ENCODE data around the gene ARRDC1.

ARRDC1 gene

GRCh38 chr9:137658781-137659180, 53.3 kb downstream of the ARRDC1 start:
- Histone ChIP-seq H3K4me3 (no peak overlapping the region), H3K27me3 (no peaks in the 10 kb centered on the region), H3K4me1 (peaks cover 16 to 46% (median 37%) of the 10 kb centered on the region in 10 experiments), H4K20me1 (peaks cover 88 to 99% (median 97%) of the 10 kb centered on the region in 11 experiments), H3K9ac (no peak overlapping the region), H3K27ac (no peak overlapping the region), H3K9me3 (replicated peaks in 1 of 11) (no peaks in the 10 kb centered on the region), H3K36me3 (peaks cover 23 to 80% (median 42%) of the 10 kb centered on the region in 11 experiments), H3K4me2 (peak overlapping the region; percentile 11 to 64 (median 40); a peak in 20 of 22 replicates)
- TF ChIP-seq Cebpa-rat (IDR thresholded peaks at IDR 0.05): no peak

GRCh38 chr9:137660144-137660543, 54.7 kb downstream of the ARRDC1 start:
- H3K27ac ChIP-seq: no peak overlapping the region
- no peaks in the 10 kb centered on the region for H3K9me3 ChIP-seq (replicated peaks in 1 of 11)
- peaks cover 18 to 53% (median 42%) of the 10 kb centered on the region in 10 experiments for H3K4me1 ChIP-seq
- no peaks in the 10 kb centered on the region for H3K27me3 ChIP-seq
- no peak overlapping the region; a peak in 1 of 22 replicates for H3K4me2 ChIP-seq
- H3K9ac ChIP-seq: no peak overlapping the region
- no peak overlapping the region for H3K4me3 ChIP-seq
- peaks cover 91 to 100% (median 100%) of the 10 kb centered on the region in 11 experiments for H4K20me1 ChIP-seq
- TF ChIP-seq Cebpa-rat (IDR thresholded peaks at IDR 0.05): no peak
- H3K36me3 ChIP-seq: peaks cover 17 to 84% (median 41%) of the 10 kb centered on the region in 11 experiments; a peak in 21 of 22 replicates

- peak overlapping the region in 3 of 11 experiments; percentile 16 to 35 (median 33); a peak in 3 of 22 replicates for H3K4me2 ChIP-seq
- no peak overlapping the region for H3K4me3 ChIP-seq
- H3K36me3 ChIP-seq: peaks cover 19 to 71% (median 50%) of the 10 kb centered on the region in 11 experiments; a peak in 21 of 22 replicates
- H3K27ac ChIP-seq: no peak overlapping the region
- no peaks in the 10 kb centered on the region for H3K27me3 ChIP-seq
- no peaks in the 10 kb centered on the region for H3K9me3 ChIP-seq (replicated peaks in 1 of 11)
- peaks cover 94 to 100% (median 100%) of the 10 kb centered on the region in 11 experiments for H4K20me1 ChIP-seq
- H3K9ac ChIP-seq: no peak overlapping the region
- no peak for TF ChIP-seq Cebpa-rat (IDR thresholded peaks at IDR 0.05)
- H3K4me1 ChIP-seq: peaks cover 23 to 63% (median 48%) of the 10 kb centered on the region in 10 experiments
Observed at GRCh38 chr9:137663584-137663983, 58.1 kb downstream of the ARRDC1 start.

- Histone ChIP-seq H3K27me3 (no peaks in the 10 kb centered on the region), H3K4me2 (peak overlapping the region in 4 of 11 experiments; percentile 16 to 35 (median 30); a peak in 6 of 22 replicates), H3K36me3 (peaks cover 28 to 77% (median 56%) of the 10 kb centered on the region in 11 experiments), H3K9ac (no peak overlapping the region), H3K27ac (no peak overlapping the region), H3K9me3 (replicated peaks in 1 of 11) (no peaks in the 10 kb centered on the region), H4K20me1 (peaks cover 94 to 100% (median 100%) of the 10 kb centered on the region in 11 experiments), H3K4me1 (peaks cover 19 to 60% (median 50%) of the 10 kb centered on the region in 10 experiments), H3K4me3 (no peak overlapping the region)
- TF ChIP-seq Cebpa-rat (IDR thresholded peaks at IDR 0.05): no peak
Observed at GRCh38 chr9:137664676-137665075, 59.2 kb downstream of the ARRDC1 start.
